ENCODE results near the gene C6orf52.

C6orf52 gene

DNA sequence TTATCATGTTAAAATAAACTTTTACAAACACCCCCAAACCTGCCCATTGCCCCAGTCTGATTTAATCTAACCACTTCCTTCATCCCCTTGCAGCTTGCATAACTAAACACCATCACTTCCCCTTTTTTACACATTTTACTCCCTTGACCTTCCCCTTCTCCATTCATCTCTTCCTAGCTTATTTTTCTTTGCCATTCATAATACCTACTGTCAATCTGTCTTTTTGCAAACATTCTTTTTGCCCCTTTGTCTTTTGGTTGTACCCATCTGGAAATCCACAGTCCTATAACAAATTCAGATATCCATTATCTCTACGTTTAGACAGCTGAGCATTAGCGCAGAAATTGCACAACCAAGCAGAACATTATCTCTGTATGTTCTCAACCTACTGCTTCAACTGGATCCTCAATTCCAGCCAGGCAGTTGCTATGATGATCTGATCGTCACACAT lies 51.2 kb downstream of the C6orf52 start:
- FAIRE-seq: no peak

DNA sequence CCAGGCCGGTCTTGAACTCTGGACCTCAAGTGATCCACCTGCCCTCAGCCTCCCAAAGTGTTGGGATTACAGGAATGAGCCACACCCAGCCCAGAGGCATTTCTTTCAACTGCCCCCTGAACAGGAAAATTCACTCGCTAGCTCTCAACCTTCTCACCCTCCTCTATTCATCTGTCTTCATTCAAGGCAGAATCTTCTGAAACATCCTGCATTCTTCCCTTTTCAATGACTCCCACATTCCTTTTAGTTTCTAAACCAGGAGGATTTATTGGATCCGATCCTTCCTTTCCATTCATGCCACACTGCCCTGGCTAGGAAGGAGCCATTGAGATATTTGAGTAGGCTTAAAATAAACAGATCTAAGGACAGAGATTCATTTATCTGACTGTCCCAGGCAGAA lies 52.9 kb downstream of the C6orf52 start:
- FAIRE-seq: no peak

DNA sequence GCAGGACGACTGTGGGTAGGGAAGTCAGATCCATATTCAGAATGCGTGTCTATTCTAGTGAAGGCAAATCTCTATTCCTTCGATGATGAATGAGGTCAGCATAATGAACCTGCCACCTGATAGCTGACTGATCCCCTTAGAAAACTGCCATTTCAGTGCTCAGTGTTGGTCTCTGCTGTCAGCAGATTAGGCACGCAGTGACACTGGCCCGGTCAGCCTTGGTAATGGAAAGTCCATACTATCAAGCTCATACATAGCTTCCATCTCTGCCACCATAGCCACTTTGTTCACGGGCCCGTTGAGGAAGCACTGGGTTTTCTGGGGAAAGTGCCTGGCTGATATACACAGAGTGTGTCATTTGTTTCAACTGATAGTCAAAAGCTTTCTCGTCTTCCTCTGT lies 54.0 kb downstream of the C6orf52 start:
- FAIRE-seq: no peak

DNA sequence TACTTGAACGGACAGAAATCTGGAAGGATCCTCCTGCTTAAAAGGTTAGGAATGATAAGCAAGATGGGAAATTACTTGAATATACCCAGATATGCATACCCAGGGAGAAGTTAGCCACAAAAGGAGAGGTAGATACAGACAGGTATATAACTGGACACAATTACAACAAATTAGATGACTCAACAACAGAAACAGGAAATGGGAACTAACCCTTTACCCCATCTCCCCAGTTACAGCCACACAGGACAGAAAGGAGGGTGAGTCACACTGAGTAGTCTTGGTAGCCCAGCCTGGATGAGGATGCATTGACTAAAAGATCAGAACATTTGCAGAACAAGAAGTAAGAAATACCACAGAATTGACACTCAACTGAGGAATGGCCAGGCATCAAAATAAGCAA lies 61.2 kb downstream of the C6orf52 start:
- no peak for FAIRE-seq

DNA sequence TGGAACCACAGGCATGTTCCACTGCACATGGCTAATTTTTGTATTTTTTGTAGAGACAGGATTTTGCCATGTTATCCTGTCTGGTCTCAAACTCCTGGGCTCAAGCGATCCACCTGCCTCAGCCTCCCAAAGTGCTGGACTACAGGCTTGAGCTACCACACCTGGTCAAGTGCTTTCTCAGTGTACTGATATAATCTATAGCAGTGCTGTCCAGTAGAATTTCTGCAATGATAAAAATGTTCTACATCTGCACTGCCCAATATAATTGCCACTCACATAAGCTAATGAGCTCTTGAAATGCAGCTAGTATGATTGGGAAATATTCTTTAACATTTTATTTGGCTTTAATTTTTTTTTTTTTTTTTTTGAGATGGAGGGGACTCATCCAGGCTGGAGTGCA lies 64.2 kb downstream of the C6orf52 start:
- FAIRE-seq: no peak

DNA sequence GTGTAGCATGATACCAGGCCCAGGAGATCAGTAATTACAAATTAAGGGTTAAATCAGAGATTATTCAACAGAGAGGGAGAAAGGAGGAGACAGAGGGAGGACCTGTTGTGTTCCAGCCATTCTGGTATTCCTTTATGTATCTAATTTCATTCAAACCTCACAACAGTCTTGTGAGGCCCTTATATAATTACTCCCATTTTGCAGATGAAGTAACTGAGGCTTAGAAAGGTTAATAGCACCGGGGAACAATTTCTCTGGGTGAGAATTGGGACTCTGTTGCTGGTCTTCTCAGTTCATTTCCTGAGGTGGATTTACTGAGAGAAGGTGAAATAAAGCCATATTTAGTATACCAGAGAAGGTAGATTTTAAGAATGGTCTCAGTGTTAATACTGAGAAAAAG lies 66.6 kb downstream of the C6orf52 start:
- FAIRE-seq: no peak

DNA sequence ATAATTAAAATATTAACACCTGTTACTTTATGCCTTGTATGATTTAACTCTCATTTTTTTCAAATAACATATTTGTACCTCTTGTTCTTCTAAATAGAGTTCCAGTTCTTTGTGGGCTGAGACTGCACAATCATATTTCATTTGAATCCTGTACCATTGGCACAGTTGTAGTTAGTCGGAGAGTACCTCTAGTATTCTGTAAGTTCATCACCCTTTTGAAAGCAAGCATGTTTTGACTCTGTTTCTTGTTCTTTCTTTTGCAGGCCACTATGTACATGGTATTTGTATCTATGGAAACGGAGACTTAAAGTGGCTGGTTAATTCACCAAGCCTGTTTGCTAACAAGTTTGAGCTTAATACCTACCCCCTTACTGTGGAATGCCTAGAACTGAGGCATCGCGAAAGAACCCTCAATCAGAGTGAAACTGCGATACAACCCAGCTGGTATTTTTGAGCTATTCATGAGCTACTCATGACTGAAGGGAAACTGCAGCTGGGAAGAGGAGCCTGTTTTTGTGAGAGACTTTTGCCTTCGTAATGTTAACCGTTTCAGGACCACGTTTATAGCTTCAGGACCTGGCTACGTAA lies 68.2 kb downstream of the C6orf52 start:
- FAIRE-seq: no peak

DNA sequence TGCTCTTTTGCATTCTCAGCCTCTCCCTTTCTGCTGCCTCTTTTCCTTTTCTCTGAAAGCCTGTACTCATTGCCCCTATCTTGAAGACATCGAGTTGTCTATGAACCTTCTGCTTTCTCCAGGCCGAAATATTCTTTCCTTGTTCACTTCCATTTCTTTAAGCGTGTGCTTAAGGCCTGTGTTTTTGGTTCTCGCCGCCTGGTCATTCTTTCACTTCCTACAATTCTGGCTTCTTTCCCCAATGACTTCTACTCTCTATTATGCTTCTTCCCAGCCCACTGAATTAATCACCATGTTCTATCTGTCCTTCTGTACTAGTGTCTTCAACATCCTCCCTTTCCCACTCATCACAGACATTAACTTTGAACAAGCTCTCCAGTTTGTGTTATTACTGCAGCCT lies 69.6 kb downstream of the C6orf52 start:
- no peak for FAIRE-seq

DNA sequence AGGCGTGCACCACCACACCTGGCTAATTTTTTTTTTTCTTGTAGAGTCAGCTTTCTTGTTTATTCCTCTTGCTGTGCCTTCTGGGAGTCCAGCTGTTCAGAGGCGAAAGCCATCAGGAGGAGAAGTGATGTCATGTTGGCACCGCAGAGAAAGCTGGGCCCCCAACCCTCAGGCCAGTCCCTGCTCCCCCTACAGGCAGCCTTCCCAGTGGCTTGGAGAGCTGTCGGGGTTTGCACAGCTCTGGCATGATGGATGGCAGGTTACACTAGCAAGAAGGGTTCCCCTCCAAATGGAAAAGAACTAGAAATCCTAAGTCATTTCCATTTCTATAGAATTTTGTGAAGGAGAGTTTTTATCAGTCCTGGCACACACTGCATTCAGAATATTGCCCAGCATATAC lies 72.6 kb downstream of the C6orf52 start:
- no peak for FAIRE-seq

Measured in A204.1 (cell line).